CD1c-positive myeloid dendritic cell (primary cell): ENCODE data around the gene RASGRP1.
A peak's percentile ranks its signal among the peaks of the same experiment; 100 is the strongest.

ENCODE experiments used
- DNase-seq: peaks from one replicate; pipeline ENCODE4 v3.0.0-alpha.2; 2016; ENCODE audit errors: extremely low spot score

The RASGRP1 gene

DNA sequence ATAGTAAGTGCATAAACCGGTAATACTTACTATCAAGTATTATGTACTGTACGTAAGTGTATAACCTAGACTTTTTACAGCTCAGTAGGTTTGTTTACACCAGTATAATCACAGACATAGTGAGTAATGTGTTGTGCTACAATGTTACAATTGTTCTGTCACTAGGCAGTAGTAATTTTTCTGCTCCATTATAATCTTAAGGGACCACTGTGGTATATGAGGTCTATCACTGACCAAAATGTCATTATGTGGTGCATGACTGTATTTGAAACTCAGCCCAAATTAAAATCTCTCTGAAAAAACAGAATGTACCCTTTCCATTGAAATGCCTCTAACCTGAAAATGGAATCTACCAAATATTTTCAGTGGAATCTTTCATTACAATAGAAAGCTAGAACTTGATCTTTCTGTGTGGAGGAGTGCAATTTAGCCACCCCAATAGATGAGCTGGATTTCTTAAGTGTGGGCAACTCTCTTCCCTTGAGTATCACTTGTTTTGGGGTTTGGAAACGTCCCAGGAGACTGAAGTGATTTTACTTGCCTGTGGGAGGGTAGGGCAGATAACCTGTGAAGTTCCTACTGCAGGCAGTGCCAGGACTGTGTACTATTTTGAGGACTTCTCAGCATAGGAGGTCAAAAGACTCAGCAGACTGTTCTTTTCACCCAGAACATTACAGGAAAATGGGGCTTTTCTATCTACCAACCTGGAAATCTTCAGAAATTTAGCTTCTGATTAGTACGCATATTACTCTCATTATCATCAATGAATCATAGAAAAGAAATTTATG lies 59.7 kb downstream of the RASGRP1 start:
- no peak for DNase-seq

DNA sequence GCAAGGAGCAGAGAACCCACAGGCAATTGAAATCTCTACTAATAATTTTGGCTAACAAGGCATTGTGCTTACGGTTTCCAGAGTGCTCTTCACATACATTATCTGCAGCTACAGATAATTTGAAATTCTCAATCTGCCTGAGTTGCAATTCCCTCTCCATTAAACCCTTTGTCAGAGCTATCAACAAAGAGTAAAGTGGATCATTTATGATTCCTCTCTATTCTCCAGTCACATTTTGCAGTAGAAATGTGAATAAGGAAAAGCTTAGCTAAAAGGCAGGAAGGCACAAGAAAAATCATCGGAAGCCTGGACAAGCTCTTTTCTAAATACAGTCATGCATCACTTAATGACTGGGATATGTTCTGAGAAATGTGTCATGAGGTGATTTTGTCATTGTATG lies 61.1 kb downstream of the RASGRP1 start:
- DNase-seq: no peak

DNA sequence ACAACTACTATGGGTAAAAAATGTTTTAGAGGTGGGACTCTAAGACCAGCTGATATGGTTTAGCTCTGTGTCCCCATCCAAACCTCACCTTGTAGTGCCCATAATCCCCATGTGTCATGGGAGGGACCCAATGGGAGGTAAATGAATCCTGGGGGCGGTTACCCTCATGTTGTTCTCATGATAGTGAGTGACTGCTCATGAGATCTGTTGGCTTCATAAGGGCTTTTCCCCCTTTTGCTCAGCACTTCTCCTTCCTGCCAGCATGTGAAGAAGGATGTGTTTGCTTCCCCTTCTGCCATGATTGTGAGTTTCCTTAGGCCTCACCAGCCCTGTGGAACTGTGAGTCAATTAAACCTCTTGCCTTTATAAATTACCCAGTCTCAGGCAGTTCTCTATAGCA lies 65.0 kb downstream of the RASGRP1 start:
- DNase-seq: peak; percentile 4

DNA sequence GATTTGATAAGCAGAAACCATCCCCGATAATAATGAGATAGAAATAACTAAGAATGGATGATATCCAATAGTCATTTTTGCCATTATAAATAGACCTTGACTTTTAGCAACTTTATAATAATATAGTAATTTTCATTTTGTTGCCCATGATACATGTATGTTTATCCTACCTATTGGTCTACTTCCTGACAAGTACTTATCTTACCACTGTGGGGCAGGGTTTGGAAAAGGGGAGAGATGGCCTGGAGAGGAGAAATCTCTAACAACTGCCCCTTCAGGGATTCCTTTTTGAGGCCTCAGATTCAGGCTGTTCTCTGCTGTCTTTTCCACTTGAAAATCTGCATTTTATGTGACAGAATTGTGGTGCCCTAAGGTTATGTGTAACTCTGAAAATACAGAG lies 68.5 kb downstream of the RASGRP1 start:
- DNase-seq: no peak

DNA sequence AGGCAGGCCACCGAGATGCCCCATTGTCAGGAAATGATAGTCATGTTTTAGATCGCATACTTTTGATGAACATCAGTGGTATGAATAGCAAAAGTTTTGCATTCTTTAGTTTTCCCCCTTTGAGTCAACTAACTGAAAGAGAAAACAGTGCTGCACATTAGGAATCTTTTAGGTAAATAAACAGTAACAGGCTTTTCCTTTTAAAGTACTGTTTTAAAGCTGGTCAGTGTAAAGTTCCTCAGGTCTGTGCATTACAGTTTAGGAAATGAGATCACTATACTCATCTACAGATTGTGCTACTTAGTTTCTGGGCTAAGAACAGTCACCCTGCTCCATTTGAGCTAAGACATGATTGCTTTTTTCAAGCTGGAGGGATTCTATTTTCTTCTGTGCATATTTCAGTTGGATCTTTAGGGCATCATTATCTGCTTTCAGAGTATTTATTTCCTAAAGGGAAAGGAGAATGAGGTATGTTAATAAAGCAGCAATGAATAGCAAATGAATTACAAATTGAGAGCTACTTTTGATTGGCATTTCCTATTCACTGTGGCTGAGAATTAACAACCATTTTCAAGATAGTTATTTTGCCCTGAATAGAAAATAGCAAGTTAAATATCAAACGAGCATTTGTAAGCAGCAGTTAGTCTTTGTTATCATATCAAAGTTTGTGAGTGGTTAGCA lies 74.2 kb downstream of the RASGRP1 start:
- DNase-seq: no peak

DNA sequence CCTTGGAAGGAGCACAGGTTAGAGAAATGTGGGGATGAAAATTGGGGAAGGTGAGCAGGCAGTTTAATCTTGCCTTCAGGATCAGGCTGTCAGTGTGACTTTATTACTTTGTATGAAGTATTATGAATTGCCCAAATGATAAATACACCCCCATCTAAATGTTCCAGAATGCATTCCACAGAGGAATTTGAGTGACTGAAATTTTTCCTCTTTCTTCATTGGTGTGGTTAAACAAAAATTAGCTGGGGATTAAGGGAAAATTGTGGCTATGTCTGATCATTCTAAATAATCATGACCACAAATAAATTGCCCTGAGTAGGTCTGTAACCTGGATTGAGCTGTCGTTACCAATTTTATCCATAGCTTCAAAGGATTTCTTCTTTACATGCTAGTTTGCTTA lies 77.2 kb downstream of the RASGRP1 start:
- no peak for DNase-seq

DNA sequence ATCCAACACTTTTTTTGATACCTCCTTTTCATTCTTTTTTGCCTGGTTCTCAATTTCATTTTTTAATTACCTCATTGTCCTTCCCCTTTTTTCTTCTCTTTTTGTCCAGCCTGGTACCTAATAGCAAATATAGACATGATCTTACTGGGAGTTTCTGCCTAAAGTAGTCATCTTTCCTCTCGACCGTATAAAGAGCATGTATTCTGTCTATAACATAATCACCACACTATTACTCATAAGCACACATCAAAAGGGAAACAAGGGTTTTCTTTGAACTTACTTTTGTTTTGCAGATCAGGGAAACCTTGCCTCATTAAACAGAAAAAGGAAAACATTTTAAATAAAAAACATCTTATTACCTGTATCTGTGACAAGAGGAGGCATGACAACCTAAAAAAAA lies 77.7 kb downstream of the RASGRP1 start:
- DNase-seq: peak; percentile 7

DNA sequence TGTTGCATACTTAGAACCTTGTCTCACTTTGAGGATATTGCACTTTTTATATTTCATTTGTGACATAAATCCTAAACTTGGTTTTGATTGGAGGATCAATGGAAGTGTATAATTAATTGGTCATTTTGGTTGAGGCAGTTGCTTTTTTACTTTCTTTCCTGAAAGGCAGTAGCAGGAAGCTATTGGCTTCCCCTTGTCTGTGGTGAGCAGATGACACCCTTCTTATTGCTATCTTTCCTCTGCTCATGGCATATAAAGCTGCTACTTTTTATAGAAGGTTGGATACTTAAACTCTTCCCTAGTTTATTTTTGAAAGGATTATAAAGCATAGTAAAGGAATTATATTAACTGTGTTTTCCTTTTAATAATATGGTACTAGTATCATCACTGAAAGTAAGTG lies 82.0 kb downstream of the RASGRP1 start:
- no peak for DNase-seq

DNA sequence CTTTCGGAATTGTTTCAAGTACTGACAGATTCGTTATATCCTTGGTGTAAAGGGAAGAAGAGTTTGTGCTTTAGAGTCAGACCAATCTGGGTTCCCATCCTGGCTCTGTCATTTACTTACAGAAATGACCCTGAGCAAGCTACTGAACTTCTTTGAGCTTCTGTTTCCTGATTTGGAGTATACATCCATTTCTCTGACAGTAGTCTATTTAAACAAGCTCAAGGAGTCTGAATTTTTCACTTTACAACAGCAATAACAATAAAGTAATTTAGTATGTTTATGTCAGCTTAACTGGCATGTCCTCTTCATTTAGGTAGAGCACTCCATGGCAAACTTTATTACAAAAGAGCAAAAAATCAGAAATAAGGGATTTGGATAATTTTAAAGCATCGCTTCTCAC lies 82.9 kb downstream of the RASGRP1 start:
- no peak for DNase-seq

DNA sequence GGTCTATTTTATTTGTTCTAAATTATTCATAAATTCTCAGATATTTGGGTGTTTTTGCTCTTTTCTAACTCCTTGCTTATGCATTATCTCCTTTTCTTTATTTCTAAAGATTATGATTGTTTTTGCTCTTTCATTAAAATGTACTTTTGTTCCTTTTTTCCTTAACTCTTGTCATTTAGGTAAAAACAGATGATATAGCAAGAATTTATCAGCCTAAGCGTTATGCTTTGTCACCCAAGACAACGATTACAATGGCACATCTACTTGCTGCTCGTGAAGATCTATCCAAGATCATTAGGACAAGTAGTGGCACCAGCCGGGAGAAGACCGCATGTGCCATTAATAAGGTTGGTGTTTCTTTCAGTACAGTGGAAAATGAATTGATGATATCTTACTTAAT lies 83.5 kb downstream of the RASGRP1 start:
- no peak for DNase-seq

DNA sequence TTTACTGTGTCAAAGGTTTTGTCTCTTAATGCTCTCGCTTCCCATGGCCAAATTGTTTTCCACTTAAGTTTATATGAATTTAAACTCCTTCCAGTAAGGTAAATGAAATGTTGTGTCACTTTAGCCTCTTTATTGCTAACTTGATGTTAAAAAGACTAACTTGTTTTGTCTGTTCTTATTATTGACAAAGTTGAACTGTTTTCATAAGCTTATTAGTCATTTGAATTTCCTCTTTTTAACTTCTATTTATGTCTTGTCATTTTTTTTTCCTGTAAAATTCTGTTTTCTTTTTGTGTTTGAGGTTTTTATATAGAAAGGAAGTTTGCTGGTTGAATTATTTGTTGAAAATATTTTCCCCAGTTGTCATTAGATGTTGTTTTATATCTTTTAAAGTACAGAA lies 84.9 kb downstream of the RASGRP1 start:
- peak; percentile 17 for DNase-seq

DNA sequence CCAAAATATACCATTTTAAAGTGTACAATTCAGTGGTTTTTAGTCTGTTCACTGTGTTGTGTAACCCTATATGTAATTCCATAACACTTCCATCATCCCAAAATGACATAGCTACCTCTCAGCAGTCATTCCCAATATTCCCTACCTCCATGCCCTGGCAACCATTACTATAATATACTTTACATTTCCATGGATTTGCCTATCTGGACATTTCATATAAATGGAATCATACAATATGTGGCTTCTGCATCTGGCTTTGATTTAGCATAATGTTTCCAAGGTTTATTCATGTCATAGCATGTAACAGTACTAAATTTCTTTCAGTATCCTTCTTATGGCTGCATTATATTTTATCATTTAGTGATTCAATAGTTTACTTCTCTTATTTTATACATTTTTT lies 85.3 kb downstream of the RASGRP1 start:
- DNase-seq: no peak

DNA sequence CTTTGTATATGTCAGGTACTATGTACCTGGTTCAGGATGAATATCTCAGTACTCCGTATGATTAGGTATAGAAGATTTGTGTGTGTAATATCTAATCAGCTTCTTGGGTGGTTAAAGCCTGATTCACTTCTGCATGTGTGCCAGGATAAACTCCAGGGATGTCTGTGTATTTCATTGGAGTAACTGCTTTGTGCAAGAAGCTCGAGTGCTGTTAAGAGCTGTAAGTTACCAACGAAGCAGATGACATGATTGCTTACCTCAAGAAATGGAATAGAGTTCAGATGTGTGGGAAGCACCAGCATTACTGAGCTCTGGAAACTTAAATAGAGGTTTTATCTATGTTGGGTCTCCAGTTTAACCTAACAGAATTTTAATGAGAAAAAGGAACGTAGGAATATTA lies 87.0 kb downstream of the RASGRP1 start:
- no peak for DNase-seq

DNA sequence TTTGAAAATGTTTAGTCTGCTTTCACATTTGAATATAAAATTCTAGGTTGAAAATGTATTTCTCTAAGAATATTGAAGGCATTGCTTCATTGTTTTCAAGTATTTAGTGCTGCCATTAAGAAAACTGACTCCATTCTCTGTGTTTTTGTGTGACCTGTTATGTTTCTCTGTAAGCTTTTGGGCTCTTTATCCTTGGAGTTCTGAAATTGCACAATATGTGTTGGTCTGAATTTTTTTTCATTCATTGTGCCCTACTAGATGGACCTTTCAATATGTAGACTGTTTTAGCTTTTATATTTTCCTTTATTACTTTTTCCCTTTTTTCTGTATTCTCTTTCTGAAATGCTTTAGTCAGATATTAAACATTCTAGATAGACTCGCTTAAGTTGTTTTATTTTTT lies 88.5 kb downstream of the RASGRP1 start:
- DNase-seq: no peak

DNA sequence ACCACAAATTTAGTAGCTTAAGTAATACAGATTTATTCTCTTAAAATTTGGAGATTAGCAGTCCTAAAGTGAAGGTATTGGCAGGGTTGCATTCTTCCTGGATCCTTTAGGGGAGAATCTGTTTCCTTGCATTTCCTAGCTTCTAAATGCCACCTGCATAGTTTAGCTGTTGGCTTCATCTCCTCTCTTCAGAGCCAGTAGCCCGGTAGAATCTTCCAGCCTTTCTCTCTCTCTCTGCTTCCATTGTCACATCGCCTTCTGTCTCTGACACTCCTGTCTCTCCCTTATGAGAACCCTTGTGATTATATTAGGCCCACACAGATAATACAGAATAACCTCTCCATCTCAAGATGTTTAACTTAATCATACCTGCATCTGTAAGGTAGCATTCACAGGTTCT lies 89.3 kb downstream of the RASGRP1 start:
- no peak for DNase-seq

DNA sequence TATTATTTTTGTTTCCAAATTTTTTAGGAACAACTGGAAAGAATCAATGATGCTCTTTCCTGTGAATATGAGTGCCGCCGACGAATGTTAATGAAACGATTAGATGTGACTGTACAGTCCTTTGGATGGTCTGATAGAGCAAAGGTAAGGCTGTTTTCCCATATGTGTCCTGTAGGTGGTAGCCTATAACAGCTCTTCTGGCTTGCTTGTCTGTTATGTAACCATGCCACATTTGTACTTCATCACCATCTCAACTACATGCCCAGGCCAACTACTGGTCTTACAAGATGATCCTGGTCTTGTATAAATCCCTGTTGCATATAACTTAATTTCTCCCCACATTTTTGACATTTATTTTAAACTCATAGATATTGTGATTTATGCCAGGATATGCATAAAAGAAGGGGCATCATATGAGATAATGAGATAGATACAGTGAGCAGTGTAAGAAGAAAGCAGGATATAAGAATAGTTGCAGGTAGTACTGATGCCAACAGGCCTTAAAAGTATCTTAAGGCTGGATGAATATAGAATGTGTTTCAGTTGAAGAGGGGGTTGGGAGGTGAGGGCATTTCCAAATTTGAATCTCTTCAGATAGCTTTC lies 90.4 kb downstream of the RASGRP1 start:
- DNase-seq: peak; percentile 57

DNA sequence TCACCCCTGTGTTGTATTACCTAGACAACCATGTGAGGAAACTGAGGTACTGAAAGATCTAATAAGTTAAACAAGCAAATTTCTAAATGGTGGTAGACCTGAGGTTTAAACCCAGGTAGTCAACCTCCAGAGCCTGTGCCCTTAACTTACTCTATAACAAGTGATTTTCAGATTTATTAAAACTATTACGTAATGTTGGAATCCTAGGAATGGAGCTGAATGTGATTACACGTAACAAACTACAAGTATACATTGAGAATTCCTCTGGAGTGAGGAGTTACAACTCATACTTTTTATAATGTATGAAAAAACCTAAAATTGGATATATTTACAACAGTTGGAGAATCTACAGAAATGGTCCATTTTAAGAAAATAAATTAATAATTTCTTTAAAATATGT lies 92.6 kb downstream of the RASGRP1 start:
- no peak for DNase-seq

DNA sequence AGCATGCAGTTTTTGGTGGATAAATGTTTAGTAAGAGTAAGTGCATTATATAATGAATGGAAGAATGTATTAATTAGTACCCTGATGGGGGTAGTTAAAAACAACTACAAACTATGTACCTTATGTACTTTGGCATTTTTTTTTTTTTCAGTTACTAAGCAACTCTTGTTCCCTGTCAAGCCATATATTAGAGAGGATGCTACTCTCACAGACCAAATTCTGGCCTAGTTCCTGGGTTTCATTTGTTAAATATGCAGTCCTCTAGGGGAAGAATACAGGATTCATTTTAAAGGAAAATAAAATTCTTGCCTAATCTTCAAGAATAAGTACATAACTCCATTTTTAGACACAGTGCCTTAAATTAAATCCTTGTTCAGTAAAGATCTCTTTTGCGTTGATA lies 93.8 kb downstream of the RASGRP1 start:
- DNase-seq: no peak

DNA sequence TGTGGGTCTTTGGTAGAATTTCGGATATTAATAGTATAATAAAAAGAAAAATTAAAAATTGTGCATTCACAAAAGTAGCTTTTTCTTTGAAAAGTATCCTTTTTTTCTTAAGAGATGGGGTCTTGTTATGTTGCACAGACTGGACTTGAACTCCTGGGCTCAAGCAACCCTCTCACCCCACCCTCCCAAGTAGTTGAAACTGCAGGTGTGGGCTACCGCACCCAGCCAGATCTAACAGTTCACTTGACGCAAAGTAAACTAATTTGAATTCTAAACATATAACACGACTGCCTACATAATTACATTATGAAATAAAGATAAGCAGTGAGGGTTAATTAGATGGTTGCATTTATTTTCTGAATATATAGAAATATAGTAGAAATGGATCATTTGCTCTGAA lies 99.9 kb downstream of the RASGRP1 start:
- no peak for DNase-seq

DNA sequence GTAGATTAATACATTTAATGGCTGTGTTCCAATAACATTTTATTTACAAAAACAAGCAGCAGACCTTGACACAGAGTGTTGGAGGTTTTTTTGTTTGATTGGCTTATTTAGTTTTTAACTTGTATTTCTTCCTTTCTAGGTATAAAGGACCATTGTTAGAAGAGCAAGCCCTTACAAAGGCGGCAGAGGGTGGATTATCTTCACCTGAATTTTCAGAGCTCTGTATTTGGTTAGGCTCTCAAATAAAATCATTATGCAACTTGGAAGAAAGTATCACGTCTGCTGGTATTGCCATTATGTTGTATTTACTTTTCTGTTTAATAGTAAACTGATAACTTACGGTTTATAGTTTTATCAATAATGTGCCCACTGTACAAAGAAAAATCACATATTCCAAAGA lies 100.7 kb downstream of the RASGRP1 start:
- DNase-seq: no peak

DNA sequence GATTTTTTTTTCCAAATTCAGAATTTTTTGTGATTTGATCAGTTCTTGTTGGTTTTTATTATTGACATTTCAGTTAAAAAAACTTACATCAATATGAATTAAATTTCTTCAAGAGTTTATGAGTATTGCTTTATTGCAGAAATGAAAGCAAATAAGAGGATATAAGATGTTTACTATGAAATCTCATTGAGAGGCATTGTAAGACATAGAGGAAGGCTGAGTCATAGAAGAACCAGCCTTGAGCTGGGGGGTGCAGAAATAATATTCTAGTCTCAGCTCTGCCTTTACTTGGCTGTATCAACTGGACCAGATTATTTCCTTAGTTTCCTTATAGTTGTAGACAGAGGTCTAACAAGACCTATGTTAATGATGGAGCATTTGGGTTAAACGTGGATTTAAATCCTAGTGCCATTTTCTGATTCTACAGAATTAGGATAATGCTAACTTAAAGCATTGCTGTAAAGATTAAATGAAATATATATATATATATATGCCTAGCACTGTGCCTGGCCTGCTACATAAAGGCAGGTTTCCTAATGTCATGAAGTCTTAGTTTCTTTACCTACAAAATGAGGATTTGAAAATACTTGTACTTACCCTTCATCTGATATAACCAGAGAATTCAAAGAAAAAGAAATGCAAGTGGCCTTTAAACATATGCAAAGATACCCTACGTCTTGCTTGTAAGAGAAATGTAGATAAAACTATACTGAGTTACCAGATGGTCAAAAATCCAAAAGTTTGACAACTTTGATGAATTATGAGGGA lies 103.4 kb downstream of the RASGRP1 start:
- peak; percentile 73 for DNase-seq

DNA sequence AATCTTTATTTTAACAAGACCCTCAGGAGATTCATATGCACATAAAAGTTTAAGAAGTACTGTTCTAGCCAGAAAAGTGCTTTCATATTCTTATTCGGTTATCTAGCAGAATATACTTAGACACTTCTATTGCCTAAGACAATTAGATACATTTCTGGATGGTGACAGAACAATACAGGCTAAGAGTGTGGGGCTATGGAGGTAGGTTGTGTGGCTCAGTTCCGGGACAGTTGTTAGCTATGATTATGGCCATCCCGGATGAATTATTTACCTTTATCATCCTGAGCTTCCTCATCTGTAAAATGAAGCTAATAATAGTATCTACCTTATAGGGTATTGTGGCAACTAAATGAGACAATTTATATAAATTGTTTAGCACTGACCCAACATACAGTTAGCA lies 104.1 kb downstream of the RASGRP1 start:
- no peak for DNase-seq
